GM19467 (cell line): ENCODE measurements around the gene IFT80.

ENCODE experiments used
- ATAC-seq: cut with Tn5 transposase; IDR thresholded peaks from one replicate; pipeline ENCODE4 v1.9.1; 2021; ENCODE audit warnings: mild to moderate bottlenecking, moderate library complexity; ENCODE audit not compliant: unreplicated experiment

The IFT80 gene

DNA sequence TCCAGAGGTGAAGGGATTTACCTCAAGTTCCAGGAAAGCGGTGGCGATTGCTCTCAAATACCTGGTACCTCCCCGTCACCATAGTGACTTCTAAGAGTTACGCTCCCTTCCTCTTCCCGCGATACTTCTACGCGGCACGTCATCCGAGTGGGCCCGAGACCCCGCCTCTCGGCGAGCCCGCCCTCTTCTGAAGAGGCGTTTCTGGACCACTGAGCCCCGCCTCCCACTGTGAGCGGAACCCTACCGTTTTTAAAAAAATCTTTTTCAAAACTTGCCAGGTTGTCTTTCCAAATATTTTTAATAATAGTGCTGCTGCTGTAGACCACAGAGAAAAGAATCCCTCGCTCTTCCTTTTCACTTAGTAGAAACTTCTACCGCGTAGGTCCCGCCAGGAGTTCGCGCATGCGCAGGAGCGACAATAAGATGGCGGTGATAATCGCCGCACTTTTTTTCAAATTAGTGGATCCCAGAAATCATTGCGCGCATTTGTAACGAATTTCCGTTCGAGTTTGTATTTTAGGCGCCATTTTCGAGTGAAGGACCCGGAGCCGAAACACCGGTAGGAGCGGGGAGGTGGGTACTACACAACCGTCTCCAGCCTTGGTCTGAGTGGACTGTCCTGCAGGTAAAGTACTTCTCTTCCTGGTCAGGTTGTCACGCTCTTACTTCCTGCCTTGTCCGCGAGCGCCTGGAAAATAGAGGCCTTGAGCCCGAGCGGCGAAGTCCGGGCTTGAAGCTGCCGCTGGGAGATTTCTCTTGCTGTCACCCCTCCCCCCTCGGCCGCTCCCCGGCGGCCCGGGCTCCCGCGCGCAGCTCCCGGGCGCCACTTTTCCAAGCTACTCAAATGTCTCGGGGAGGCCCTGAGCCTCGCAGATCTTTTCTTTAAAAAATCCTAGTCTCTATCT, at the start of gene IFT80, which contains the start of gene SMC4:
IFT80 (minus strand) TSS at position 101 of the 905 bp plus-strand sequence. CDS start 14,625 bp downstream, outside the sequence.
SMC4 (plus strand) TSS at position 526 of the 905 bp plus-strand sequence. CDS start 1,177 bp downstream, outside the sequence.
- ATAC-seq, result peak; percentile 94

DNA sequence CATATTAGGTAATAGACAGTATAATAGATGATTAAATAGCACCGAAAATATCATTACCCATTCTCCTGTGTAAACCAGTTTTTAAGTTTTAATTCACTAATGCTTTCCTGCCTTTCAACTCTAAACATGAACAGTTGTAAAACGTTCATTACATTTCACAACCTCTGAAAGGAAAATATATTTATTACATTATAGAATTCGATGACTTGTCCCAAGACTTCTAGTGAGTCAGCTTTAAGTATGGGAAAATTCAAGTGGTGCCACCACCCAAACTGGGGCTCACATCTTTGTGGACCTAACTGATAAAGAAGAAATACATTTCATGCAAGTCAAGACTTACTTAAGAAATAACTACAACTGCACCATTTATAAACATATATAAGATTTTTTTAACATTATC, 48.5 kb upstream of the IFT80 start:
- ATAC-seq, result no peak

DNA sequence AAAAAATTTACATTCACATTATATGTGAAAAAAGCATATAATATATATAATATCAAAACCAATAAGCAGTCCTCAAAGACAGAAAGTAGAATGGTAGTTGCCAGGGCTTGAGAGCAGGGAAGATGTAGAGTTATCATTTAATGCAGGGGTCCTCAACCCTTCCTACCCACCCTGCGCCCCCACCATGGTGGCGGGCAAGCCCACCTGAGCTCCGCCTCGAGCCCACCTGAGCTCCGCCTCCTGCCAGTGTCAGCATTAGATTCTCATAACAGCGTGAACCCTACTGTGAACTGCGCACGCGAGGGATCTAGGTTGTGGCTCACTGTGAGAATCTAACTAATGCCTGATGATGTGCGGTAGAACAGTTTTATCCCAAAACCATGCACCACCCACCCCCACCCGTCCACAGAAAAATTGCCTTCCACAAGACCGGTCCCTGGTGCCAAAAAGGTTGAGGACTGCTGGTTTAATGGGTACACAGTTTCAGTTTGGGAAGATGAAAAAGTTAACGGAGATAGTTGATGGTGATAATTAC, 47.6 kb upstream of the IFT80 start:
- no peak for ATAC-seq

DNA sequence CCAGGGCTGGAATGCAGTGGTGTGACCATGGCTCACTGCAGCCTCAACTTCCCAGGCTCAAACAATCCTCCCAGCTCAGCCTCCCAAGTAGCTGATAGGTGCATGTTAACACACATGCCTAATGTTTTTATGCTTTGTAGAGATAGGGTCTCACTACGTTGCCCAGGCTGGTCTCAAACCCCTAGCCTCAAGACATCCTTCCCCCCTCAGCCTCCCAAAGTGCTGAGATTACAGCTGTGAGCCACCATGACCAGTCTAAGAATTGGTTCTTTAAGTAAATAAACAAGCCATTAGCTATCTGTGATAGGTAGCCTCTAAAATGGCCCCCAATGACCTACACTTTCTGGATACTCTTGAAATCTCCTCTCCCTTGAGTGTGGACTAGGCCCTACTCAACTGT, 46.8 kb upstream of the IFT80 start:
- ATAC-seq, result no peak

- ATAC-seq, result no peak
These were observed 45.4 kb upstream of the IFT80 start for GRCh38 chr3:160444411-160444810.

- no peak for ATAC-seq
These were observed 41.7 kb upstream of the IFT80 start for GRCh38 chr3:160440687-160441086.

DNA sequence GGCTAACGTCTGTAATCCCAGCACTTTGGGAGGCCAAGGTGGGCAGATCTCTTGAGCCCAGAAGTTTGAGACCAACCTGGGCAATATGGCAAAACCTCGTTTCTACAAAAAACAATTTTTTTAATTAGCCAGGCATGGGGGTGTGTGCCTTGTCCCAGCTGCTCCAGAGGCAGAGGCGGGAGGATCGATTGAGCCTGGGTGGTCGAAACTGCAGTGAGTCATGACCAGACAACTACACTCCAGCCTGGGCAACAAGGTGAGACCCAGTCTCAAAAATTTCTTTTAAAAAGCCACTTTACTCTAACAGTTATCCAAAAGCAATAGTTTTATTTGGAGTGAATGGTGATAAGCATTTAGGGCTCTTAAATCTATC, 38.0 kb upstream of the IFT80 start:
- ATAC-seq, result no peak

- no peak for ATAC-seq
These were observed 36.7 kb upstream of the IFT80 start for GRCh38 chr3:160435747-160436146.

DNA sequence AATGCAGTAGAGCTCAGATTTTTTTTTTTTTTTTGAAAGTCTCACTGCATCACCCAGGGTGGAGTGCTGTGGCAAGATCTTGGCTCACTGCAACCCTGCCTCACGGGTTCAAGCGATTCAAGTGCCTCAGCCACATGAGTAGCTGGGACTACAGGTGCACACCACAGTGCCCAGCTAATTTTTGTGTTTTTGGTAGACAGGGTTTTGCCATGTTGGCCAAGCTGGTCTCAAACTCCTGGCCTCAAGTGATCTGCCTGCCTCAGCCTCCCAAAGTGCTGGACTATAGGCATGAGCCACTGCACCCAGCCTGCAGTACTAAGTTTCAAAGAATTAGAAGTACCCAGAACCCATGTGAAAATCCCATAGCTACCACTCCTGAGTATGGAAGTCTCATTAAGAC, 36.1 kb upstream of the IFT80 start:
- no peak for ATAC-seq

DNA sequence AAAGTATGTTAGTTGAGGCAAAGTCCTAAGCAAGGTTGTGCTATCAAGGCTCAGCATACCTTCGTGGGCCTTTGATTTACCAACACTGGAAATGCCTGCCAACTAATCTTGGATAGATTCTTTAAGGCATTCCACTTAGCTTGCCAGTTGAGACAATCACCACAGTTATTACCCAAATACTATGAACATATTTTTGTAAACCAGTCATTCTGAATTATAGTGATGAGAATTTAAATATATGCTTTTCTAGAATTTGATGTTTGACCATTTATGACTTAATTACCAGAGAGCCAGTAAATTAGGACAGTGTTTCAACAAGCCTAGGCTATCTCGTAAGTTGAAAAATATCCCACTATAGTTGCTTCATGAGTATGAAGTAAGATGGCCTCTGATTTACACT, 35.0 kb upstream of the IFT80 start:
- no peak for ATAC-seq

DNA sequence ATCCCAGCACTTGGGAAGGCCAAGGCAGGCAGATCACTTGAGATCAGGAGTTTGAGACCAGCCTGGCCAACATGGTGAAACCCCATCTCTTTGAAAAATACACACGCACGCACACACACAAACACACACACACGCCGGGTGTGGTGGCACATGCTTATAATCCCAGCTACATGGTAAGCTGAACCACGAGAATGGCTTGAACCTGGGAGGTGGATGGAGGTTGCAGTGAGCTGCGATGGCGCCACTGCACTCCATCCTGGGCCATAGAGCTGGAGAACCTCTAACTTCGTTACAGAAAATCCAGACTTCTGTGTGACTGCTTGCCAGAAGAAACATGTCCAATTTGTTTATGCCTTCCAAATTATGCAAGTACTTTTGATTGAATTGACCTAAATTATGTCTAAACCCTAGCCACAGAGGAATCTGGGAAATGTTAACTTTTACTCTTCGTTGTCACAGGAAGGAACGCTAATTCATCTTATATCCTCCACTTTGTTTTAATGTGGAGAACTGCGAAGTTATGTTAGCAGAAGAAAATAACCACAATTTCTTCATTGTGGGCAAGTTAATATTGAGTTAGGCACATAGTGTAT, 28.9 kb upstream of the IFT80 start:
- no peak for ATAC-seq

DNA sequence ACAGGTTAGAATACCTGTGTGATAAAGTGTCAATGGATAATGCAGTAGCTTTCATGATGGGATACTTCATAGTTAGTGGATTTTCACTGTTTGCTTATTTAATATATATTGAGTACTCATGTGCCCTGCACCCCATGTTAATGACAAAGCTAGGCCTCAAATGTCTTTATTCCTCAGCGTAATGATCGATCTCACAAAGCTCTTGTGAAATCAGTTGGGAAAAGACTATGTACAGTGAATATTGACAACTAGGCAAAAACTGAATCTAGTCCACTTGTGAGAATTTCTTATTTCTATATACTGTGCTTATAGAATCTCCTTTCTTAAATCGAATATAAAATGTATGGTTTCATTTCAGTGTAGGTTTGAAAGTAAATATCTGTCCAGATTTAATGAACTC, 18.3 kb upstream of the IFT80 start:
- no peak for ATAC-seq

GRCh38 chr3:160413613-160414248, 14.7 kb upstream of the IFT80 start:
- peak; percentile 66 for ATAC-seq

- no peak for ATAC-seq
These were observed 13.5 kb upstream of the IFT80 start for GRCh38 chr3:160412477-160412876.

DNA sequence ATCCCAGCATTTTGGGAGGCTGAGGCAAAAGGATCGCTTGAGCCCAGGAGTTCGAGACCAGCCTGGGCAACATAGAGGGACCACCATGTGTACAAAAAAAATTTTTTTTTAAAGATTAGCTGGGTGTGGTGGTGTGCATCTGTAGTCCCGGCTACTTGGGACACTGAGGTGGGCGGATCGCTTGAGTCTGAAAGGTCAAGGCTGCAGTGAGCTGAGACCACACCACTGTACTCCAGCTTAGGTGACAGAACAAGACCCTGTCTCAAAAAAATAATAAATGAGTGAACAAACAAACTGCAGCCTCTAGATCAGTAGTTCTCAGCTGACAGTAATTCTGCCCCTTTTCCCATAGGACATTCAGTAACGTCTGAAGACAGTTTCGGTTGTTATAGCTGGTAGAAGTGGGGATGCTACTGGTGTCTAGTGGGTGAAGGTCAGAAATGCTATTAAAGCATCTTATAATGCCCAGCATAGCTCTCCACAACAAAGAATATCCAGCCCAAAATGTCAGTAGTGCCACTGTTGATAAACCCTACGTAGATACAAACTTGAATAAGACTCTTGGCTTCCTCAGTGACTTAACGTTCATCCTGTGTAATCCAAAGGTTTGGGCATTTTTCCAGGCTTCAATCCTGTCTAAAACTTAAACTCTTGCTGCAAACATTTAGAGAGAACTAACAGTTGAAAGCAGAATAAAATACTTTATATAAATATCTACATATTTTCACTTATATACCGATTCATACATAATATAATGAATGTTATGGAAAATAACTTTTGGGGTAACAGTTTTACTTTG, 11.0 kb upstream of the IFT80 start:
- ATAC-seq, result no peak

DNA sequence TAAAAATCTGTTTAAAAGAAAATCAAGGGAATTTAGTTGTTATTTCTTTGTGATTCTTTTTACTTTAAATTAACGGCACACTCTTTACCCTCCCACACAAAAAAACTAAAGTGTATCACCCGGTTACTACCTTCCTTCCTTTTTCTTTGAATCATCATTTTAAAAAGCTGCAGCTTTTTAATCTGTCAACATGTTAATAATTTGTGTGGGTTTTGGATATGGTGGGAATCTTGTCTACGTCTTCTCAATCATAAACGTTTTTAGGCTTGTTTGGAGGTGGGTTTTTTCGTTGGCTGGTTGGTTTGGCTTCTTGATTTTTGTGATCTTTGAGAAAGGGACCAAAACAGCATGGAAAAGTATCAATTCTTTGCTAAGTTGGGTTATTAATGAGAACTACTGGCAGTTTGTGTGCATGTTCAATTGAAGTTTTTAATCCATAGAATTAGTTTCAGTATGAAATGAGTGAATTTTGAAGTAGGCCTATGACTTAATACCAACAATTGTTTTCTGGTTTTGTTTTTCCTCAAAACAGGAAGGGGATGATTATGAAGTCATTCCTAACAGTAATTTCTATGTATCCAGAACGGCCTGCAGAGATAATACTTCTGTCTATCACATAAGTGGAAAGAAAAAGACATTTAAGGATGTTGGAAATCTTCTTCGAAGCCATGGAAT, 4.9 kb upstream of the IFT80 start:
- no peak for ATAC-seq

- no peak for ATAC-seq
These were observed 4.1 kb upstream of the IFT80 start for GRCh38 chr3:160403028-160403545.

GRCh38 chr3:160402221-160403027, 3.4 kb upstream of the IFT80 start:
- ATAC-seq, result no peak
